ENCODE results near the gene SLC6A5.
A peak's percentile ranks its signal among the peaks of the same experiment; 100 is the strongest.

The SLC6A5 gene

DNA sequence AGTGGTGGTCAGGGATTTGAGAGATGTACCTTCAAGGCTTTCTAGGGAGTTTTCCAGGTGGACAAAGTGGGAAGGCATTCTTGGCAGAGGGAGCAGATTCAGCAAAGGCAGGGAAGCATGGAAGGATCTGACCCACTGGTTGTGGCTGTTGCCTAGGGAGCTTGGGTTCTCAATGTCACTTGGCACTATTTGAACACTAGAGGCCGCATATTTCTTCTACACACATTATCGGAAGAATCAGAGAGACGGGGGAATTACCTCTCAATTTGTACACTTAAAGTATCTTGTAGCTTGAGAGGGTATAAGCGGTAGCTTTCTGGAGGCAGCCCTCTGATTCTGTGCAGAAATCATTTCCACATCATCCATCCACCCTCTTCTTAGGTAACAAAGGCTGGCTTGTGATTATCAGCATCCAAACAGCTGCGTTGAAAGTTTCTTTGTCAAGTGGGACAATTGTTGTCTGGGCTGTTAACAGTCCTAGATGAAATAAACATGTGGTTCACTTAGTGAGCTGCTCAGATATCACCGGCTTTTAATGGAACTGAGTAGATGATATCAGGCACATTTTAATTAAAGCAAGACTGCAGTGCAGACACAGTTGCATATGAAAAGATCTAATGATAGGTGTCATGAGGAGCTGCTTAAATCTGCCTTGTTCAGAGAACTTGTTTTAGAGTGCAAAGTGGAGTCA lies 72.6 kb downstream of the SLC6A5 start:
- peak; percentile 44 for DNase-seq

DNA sequence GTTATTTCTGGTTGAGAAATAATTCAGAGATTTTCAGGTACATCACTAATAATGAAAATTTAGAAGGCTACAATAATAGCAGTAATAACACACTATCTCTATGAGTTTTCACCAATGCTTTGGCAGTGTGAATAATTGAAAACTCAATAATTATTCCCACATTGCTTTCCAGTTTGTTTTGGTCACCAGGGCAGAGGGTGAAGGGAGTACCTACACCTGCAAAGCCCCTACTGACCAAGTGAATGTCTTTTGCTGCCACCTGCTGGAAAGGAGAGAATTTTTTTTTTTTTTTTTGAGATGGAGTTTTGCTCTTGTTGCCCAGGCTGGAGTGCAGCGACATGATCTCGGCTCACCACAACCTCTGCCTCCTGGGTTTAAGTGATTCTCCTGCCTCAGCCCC lies 73.2 kb downstream of the SLC6A5 start:
- DNase-seq, result peak; percentile 26

DNA sequence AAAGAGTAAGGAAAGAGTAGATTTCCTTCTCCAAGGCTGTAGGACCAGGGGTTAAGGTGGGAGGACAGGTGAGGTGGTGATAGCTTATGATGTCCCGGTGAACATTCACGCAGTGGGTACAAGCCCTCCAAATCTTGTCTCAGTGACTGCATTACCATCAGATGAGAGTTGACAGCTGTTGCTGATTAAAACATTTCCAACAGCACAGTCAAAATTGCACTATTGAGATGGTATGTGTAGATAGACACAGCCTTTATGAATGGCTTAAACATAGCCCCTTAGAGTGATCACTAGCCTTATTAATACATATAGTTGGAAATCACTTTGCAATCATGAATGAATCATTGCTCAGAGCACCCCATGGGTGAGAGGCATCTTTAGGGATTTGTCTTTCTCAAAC lies 77.2 kb downstream of the SLC6A5 start:
- DNase-seq, result no peak

DNA sequence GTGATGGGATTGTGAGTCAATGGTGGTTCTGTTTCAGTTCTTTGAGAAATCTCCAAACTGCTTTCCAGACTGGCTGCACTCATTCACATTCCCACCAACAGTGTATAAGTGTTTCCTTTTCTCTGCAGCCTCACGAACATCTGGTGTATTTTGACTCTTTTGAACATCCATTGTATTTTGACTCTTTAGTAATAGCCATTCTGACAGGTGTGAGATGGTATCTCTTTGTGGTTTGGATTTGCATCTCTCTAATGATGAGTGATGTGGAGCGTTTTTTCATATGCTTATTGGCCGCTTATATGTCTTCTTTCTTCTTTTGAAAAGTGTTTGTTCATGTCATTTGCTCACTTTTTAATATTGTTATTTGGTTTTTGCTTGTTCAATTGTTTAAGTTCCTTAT lies 89.4 kb downstream of the SLC6A5 start:
- no peak for DNase-seq

DNA sequence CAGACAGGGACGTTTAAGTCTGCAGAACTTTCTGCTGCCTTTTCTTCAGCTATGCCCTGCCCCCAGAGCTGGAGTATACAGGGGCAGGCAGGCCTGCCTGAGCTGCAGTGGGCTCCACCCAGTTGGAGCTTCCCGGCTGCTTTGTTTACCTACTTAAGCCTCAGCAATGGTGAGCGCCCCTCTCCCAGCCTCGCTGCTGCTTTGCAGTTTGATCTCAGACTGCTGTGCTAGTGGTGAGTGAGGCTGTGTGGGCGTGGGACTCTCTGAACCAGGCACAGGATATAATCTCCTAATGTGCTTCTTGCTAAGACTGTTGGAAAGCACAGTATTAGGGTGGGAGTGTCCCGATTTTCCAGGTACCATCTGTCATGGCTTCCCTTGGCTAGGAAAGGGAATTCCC lies 108.5 kb downstream of the SLC6A5 start:
- peak; percentile 21 for DNase-seq

Measured in NCI-H2029 (cell line).